ENCODE results near the gene CD44. TPM values are rescaled to one million over a fixed set of nuclear protein-coding genes. Genes with fewer than 3 reads are reported as not detected.

The CD44 gene
- total RNA-seq, 1 donor from 2014 or later = 133 TPM

- Histone ChIP-seq H3K9ac (ENCODE audit: low read depth in 1 of 3, low read length in 3 of 3) (no peak overlapping the region), H3K27ac (ENCODE audit: low read depth, low read length) (peak overlapping the region; percentile 32), H3K4me1 (ENCODE audit: control insufficient read depth in 3 of 3, insufficient read depth in 3 of 3, low read length in 3 of 3) (peaks cover 6 to 9% (median 8%) of the 10 kb centered on the region in 3 donors), H3K9me3 (ENCODE audit: control insufficient read depth in 3 of 3, low read length in 3 of 3) (no peaks in the 10 kb centered on the region), H3K4me3 (ENCODE audit: low read length in 3 of 3) (no peak overlapping the region), H3K36me3 (ENCODE audit: control insufficient read depth in 3 of 3, insufficient read depth in 3 of 3, low read length in 3 of 3) (no peaks in the 10 kb centered on the region), H3K27me3 (ENCODE audit: control insufficient read depth in 3 of 3, insufficient read depth in 3 of 3, low read length in 3 of 3) (no peaks in the 10 kb centered on the region)
These were observed 27.6 kb upstream of the CD44 start for GRCh38 chr11:35111161-35112055.

- no peak overlapping the region for H3K9ac ChIP-seq (ENCODE audit: low read depth in 1 of 3, low read length in 3 of 3)
- peaks cover 12 to 15% (median 14%) of the 10 kb centered on the region in 3 donors for H3K4me1 ChIP-seq (ENCODE audit: control insufficient read depth in 3 of 3, insufficient read depth in 3 of 3, low read length in 3 of 3)
- no peaks in the 10 kb centered on the region for H3K9me3 ChIP-seq (ENCODE audit: control insufficient read depth in 3 of 3, low read length in 3 of 3)
- H3K36me3 ChIP-seq (ENCODE audit: control insufficient read depth in 3 of 3, insufficient read depth in 3 of 3, low read length in 3 of 3) = no peaks in the 10 kb centered on the region
- H3K27me3 ChIP-seq (ENCODE audit: control insufficient read depth in 3 of 3, insufficient read depth in 3 of 3, low read length in 3 of 3) = no peaks in the 10 kb centered on the region
- no peak overlapping the region for H3K4me3 ChIP-seq (ENCODE audit: low read length in 3 of 3)
- no peak overlapping the region for H3K27ac ChIP-seq (ENCODE audit: low read depth, low read length)
These were observed 26.7 kb upstream of the CD44 start for GRCh38 chr11:35112056-35112845.

- H3K27ac ChIP-seq (ENCODE audit: low read depth, low read length) = no peak overlapping the region
- no peak overlapping the region for H3K4me3 ChIP-seq (ENCODE audit: low read length in 3 of 3)
- H3K9me3 ChIP-seq (ENCODE audit: control insufficient read depth in 3 of 3, low read length in 3 of 3) = no peaks in the 10 kb centered on the region
- H3K36me3 ChIP-seq (ENCODE audit: control insufficient read depth in 3 of 3, insufficient read depth in 3 of 3, low read length in 3 of 3) = no peaks in the 10 kb centered on the region
- H3K27me3 ChIP-seq (ENCODE audit: control insufficient read depth in 3 of 3, insufficient read depth in 3 of 3, low read length in 3 of 3) = no peaks in the 10 kb centered on the region
- H3K9ac ChIP-seq (ENCODE audit: low read depth in 1 of 3, low read length in 3 of 3) = no peak overlapping the region
- H3K4me1 ChIP-seq (ENCODE audit: control insufficient read depth in 3 of 3, insufficient read depth in 3 of 3, low read length in 3 of 3) = peaks cover 12 to 15% (median 14%) of the 10 kb centered on the region in 3 donors
These were observed 26.2 kb upstream of the CD44 start for GRCh38 chr11:35112846-35113105.

GRCh38 chr11:35114906-35115687 is 23.9 kb upstream of the CD44 start:
- Histone ChIP-seq H3K9me3 (ENCODE audit: control insufficient read depth in 3 of 3, low read length in 3 of 3) (no peaks in the 10 kb centered on the region), H3K4me3 (ENCODE audit: low read length in 3 of 3) (no peak overlapping the region), H3K36me3 (ENCODE audit: control insufficient read depth in 3 of 3, insufficient read depth in 3 of 3, low read length in 3 of 3) (no peaks in the 10 kb centered on the region), H3K27me3 (ENCODE audit: control insufficient read depth in 3 of 3, insufficient read depth in 3 of 3, low read length in 3 of 3) (no peaks in the 10 kb centered on the region), H3K4me1 (ENCODE audit: control insufficient read depth in 3 of 3, insufficient read depth in 3 of 3, low read length in 3 of 3) (peaks cover 12 to 15% (median 14%) of the 10 kb centered on the region in 3 donors), H3K9ac (ENCODE audit: low read depth in 1 of 3, low read length in 3 of 3) (no peak overlapping the region), H3K27ac (ENCODE audit: low read depth, low read length) (no peak overlapping the region)

GRCh38 chr11:35115688-35116030 is 23.3 kb upstream of the CD44 start:
- H3K27ac ChIP-seq (ENCODE audit: low read depth, low read length) = no peak overlapping the region
- peaks cover 12 to 15% (median 14%) of the 10 kb centered on the region in 3 donors for H3K4me1 ChIP-seq (ENCODE audit: control insufficient read depth in 3 of 3, insufficient read depth in 3 of 3, low read length in 3 of 3)

GRCh38 chr11:35116245-35116644 is 22.7 kb upstream of the CD44 start:
- peaks cover 7 to 13% (median 10%) of the 10 kb centered on the region in 3 donors for H3K4me1 ChIP-seq (ENCODE audit: control insufficient read depth in 3 of 3, insufficient read depth in 3 of 3, low read length in 3 of 3)
- H3K9me3 ChIP-seq (ENCODE audit: control insufficient read depth in 3 of 3, low read length in 3 of 3) = no peaks in the 10 kb centered on the region
- no peak overlapping the region for H3K4me3 ChIP-seq (ENCODE audit: low read length in 3 of 3)
- H3K27me3 ChIP-seq (ENCODE audit: control insufficient read depth in 3 of 3, insufficient read depth in 3 of 3, low read length in 3 of 3) = no peaks in the 10 kb centered on the region
- no peaks in the 10 kb centered on the region for H3K36me3 ChIP-seq (ENCODE audit: control insufficient read depth in 3 of 3, insufficient read depth in 3 of 3, low read length in 3 of 3)
- no peak overlapping the region for H3K9ac ChIP-seq (ENCODE audit: low read depth in 1 of 3, low read length in 3 of 3)
- no peak overlapping the region for H3K27ac ChIP-seq (ENCODE audit: low read depth, low read length)

More at GRCh38 chr11:35115688-35116030, 23.3 kb upstream of the CD44 start:
- H3K9ac ChIP-seq (ENCODE audit: low read depth in 1 of 3, low read length in 3 of 3) = no peak overlapping the region
- no peaks in the 10 kb centered on the region for H3K36me3 ChIP-seq (ENCODE audit: control insufficient read depth in 3 of 3, insufficient read depth in 3 of 3, low read length in 3 of 3)
- H3K4me3 ChIP-seq (ENCODE audit: low read length in 3 of 3) = no peak overlapping the region
- no peaks in the 10 kb centered on the region for H3K27me3 ChIP-seq (ENCODE audit: control insufficient read depth in 3 of 3, insufficient read depth in 3 of 3, low read length in 3 of 3)
- no peaks in the 10 kb centered on the region for H3K9me3 ChIP-seq (ENCODE audit: control insufficient read depth in 3 of 3, low read length in 3 of 3)

GRCh38 chr11:35116762-35117640 is 22.0 kb upstream of the CD44 start:
- H3K9me3 ChIP-seq (ENCODE audit: control insufficient read depth in 3 of 3, low read length in 3 of 3) = no peaks in the 10 kb centered on the region
- no peak overlapping the region for H3K27ac ChIP-seq (ENCODE audit: low read depth, low read length)
- H3K27me3 ChIP-seq (ENCODE audit: control insufficient read depth in 3 of 3, insufficient read depth in 3 of 3, low read length in 3 of 3) = no peaks in the 10 kb centered on the region
- no peaks in the 10 kb centered on the region for H3K36me3 ChIP-seq (ENCODE audit: control insufficient read depth in 3 of 3, insufficient read depth in 3 of 3, low read length in 3 of 3)
- no peak overlapping the region for H3K4me3 ChIP-seq (ENCODE audit: low read length in 3 of 3)
- peaks cover 6 to 7% (median 6%) of the 10 kb centered on the region in 3 donors for H3K4me1 ChIP-seq (ENCODE audit: control insufficient read depth in 3 of 3, insufficient read depth in 3 of 3, low read length in 3 of 3)
- H3K9ac ChIP-seq (ENCODE audit: low read depth in 1 of 3, low read length in 3 of 3) = no peak overlapping the region

- Histone ChIP-seq H3K4me1 (ENCODE audit: control insufficient read depth in 3 of 3, insufficient read depth in 3 of 3, low read length in 3 of 3) (peaks cover 6 to 7% (median 6%) of the 10 kb centered on the region in 3 donors), H3K36me3 (ENCODE audit: control insufficient read depth in 3 of 3, insufficient read depth in 3 of 3, low read length in 3 of 3) (no peaks in the 10 kb centered on the region), H3K27me3 (ENCODE audit: control insufficient read depth in 3 of 3, insufficient read depth in 3 of 3, low read length in 3 of 3) (no peaks in the 10 kb centered on the region), H3K27ac (ENCODE audit: low read depth, low read length) (no peak overlapping the region), H3K4me3 (ENCODE audit: low read length in 3 of 3) (no peak overlapping the region), H3K9ac (ENCODE audit: low read depth in 1 of 3, low read length in 3 of 3) (no peak overlapping the region), H3K9me3 (ENCODE audit: control insufficient read depth in 3 of 3, low read length in 3 of 3) (no peaks in the 10 kb centered on the region)
These were observed 20.1 kb upstream of the CD44 start for GRCh38 chr11:35118906-35119305.

GRCh38 chr11:35121326-35121865 is 17.6 kb upstream of the CD44 start:
- Histone ChIP-seq H3K4me1 (ENCODE audit: control insufficient read depth in 3 of 3, insufficient read depth in 3 of 3, low read length in 3 of 3) (peaks cover 6% of the 10 kb centered on the region in 3 donors), H3K9ac (ENCODE audit: low read depth in 1 of 3, low read length in 3 of 3) (no peak overlapping the region), H3K4me3 (ENCODE audit: low read length in 3 of 3) (no peak overlapping the region), H3K27ac (ENCODE audit: low read depth, low read length) (no peak overlapping the region), H3K9me3 (ENCODE audit: control insufficient read depth in 3 of 3, low read length in 3 of 3) (no peaks in the 10 kb centered on the region), H3K36me3 (ENCODE audit: control insufficient read depth in 3 of 3, insufficient read depth in 3 of 3, low read length in 3 of 3) (no peaks in the 10 kb centered on the region), H3K27me3 (ENCODE audit: control insufficient read depth in 3 of 3, insufficient read depth in 3 of 3, low read length in 3 of 3) (no peaks in the 10 kb centered on the region)
